Nephron (organoid): ENCODE measurements around the gene SAMD14.

Experiments
- H3K27ac Mint-ChIP-seq, 3 experiments: 2 replicates each; pipeline ENCODE4 v1.8.0; 2020; ENCODE audit warnings: mixed read lengths in 3 of 3, mild to moderate bottlenecking in 2 of 3, moderate library complexity in 1 of 3
- H3K27me3 Mint-ChIP-seq: 2 replicates; pipeline ENCODE4 v1.8.0; 2021; ENCODE audit warnings: low read depth, mild to moderate bottlenecking, moderate library complexity, mixed read lengths
- H3K36me3 Mint-ChIP-seq: 2 replicates; pipeline ENCODE4 v1.8.0; 2020; ENCODE audit warnings: low read depth, mixed read lengths
- H3K4me1 Mint-ChIP-seq: 2 replicates; pipeline ENCODE4 v1.8.0; 2020; ENCODE audit warnings: mixed read lengths
- H3K4me3 Mint-ChIP-seq, 3 experiments: 2 replicates each; pipeline ENCODE4 v1.8.0; 2020; ENCODE audit warnings: mild to moderate bottlenecking in 3 of 3, mixed read lengths in 3 of 3, moderate library complexity in 2 of 3
- H3K9me3 Mint-ChIP-seq: 2 replicates; pipeline ENCODE4 v1.8.0; 2020; ENCODE audit warnings: mixed read lengths
- TF ChIP-seq, protein P1 (sequence below), 3 experiments: fragments of 200-600 bp; sonication (generic); IDR thresholded peaks; one replicate each; pipeline ENCODE4 v1.5.0; 2021; ENCODE audit warnings: antibody characterized with exemption in 3 of 3; ENCODE audit not compliant: unreplicated experiment in 3 of 3

SAMD14 gene

DNA sequence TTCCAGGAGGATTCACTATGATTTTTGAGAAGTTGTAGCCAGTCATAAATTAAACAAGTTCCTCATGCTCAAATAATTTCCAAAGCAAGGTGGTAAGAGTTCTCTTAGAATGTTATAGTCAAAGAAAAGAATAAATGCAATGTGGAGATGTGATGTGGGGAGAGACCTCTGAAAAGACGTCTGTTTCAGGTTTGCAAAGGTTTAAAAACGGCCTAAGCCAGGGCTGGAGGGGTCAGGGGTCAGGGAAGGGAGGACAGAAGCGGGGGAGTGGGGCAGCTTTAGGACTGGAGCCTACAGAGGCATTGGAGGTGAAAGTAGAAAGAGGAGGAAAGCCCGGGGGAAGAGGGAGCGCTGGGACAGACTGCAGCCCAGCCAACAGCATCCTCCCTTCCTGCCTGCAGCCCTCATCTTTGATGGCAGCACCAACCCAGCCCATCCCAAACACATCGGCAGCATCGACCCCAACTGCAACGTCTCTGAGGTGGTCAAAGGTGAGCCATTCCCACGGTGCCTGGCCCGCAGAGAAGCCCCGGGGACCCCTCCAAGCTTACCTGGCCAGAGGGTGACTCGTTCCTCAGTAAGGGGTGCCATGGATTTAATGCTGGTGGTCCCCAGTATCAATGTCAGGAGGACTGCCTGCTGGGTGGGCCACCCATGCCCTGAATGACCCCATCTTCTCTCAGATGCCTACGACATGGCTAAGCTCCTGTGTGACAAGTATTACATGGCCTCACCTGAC is 23.4 kb downstream of the SAMD14 start:
- Mint-ChIP-seq H3K36me3 (peaks cover 32% of the 10 kb centered on the region), H3K9me3 (no peaks in the 10 kb centered on the region), H3K4me3 (no peak overlapping the region), H3K4me1 (peaks cover 20% of the 10 kb centered on the region), H3K27ac (peak overlapping the region in 1 of 3 experiments; percentile 1), H3K27me3 (no peaks in the 10 kb centered on the region)
- TF ChIP-seq, protein P1, sequence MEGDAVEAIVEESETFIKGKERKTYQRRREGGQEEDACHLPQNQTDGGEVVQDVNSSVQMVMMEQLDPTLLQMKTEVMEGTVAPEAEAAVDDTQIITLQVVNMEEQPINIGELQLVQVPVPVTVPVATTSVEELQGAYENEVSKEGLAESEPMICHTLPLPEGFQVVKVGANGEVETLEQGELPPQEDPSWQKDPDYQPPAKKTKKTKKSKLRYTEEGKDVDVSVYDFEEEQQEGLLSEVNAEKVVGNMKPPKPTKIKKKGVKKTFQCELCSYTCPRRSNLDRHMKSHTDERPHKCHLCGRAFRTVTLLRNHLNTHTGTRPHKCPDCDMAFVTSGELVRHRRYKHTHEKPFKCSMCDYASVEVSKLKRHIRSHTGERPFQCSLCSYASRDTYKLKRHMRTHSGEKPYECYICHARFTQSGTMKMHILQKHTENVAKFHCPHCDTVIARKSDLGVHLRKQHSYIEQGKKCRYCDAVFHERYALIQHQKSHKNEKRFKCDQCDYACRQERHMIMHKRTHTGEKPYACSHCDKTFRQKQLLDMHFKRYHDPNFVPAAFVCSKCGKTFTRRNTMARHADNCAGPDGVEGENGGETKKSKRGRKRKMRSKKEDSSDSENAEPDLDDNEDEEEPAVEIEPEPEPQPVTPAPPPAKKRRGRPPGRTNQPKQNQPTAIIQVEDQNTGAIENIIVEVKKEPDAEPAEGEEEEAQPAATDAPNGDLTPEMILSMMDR (IDR thresholded peaks at IDR 0.05; ENCODE audit: unreplicated experiment in 3 of 3), result no peak

DNA sequence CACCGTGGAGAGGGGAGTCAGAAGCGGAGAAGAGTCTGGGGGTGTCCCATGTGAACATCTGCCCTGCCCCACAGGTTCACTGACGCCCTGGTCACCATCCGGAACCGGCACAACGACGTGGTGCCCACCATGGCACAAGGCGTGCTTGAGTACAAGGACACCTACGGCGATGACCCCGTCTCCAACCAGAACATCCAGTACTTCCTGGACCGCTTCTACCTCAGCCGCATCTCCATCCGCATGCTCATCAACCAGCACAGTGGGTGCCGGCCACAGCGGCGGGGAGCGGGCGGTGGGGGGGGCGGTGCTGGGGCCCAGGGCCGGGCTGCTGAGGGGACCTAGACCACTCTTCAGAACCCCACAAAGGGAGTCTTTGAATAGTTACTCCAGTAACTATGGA is 24.1 kb downstream of the SAMD14 start:
- H3K36me3 Mint-ChIP-seq, result peaks cover 32% of the 10 kb centered on the region
- TF ChIP-seq, protein P1 (IDR thresholded peaks at IDR 0.05; ENCODE audit: unreplicated experiment in 3 of 3), result no peak
- no peaks in the 10 kb centered on the region for H3K27me3 Mint-ChIP-seq
- no peak overlapping the region for H3K27ac Mint-ChIP-seq
- peaks cover 28% of the 10 kb centered on the region for H3K4me1 Mint-ChIP-seq
- H3K9me3 Mint-ChIP-seq, result no peaks in the 10 kb centered on the region
- no peak overlapping the region for H3K4me3 Mint-ChIP-seq

DNA sequence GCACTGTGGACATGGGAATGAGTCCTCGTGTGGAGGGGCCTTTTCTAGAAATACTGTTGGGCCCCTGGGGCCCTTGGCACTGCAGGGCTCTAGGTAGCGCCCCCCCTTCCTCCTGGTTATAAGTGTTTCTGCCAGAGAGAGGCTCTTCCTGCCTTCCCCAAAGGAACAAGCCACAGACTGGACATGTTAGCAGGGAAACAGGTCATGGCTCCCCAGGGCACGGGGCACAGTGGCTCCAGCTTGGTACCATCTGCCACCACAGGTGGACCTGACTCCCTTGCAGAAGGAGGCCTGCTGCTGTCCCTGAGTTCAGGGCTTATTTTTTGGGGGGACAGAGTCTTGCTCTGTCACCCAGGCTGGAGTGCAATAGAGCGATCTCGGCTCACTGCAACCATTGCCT is 26.0 kb downstream of the SAMD14 start:
- H3K27me3 Mint-ChIP-seq, result no peaks in the 10 kb centered on the region
- no peak overlapping the region for H3K27ac Mint-ChIP-seq
- H3K36me3 Mint-ChIP-seq, result peaks cover 35% of the 10 kb centered on the region
- peaks cover 40% of the 10 kb centered on the region for H3K4me1 Mint-ChIP-seq
- H3K4me3 Mint-ChIP-seq, result no peak overlapping the region
- no peaks in the 10 kb centered on the region for H3K9me3 Mint-ChIP-seq
- TF ChIP-seq, protein P1 (IDR thresholded peaks at IDR 0.05; ENCODE audit: unreplicated experiment in 3 of 3), result no peak

DNA sequence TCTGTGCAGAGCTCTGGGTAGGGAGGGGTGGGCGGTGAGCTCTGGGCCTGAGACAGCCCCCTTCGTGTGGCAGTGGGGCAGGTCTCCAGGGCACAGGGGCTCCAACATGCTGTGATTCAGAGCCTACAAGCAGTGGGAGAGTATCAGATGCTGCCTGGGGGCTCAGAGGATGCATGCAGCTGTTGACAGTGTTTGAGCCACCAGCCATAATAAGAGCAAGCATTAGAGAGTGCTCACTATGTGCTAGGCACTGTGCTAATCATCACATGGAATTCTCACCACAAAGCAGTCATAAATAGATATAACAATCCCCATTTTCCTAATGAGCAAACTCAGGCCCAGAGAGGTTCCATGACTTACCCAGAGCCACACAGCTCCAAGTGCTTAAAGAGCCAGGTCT is 26.7 kb downstream of the SAMD14 start:
- TF ChIP-seq, protein P1 (IDR thresholded peaks at IDR 0.05; ENCODE audit: unreplicated experiment in 3 of 3), result no peak
- Mint-ChIP-seq H3K36me3 (peaks cover 35% of the 10 kb centered on the region), H3K4me3 (no peak overlapping the region), H3K4me1 (peaks cover 47% of the 10 kb centered on the region), H3K9me3 (no peaks in the 10 kb centered on the region), H3K27me3 (no peaks in the 10 kb centered on the region), H3K27ac (peak overlapping the region; percentile 11 to 94 (median 79))

DNA sequence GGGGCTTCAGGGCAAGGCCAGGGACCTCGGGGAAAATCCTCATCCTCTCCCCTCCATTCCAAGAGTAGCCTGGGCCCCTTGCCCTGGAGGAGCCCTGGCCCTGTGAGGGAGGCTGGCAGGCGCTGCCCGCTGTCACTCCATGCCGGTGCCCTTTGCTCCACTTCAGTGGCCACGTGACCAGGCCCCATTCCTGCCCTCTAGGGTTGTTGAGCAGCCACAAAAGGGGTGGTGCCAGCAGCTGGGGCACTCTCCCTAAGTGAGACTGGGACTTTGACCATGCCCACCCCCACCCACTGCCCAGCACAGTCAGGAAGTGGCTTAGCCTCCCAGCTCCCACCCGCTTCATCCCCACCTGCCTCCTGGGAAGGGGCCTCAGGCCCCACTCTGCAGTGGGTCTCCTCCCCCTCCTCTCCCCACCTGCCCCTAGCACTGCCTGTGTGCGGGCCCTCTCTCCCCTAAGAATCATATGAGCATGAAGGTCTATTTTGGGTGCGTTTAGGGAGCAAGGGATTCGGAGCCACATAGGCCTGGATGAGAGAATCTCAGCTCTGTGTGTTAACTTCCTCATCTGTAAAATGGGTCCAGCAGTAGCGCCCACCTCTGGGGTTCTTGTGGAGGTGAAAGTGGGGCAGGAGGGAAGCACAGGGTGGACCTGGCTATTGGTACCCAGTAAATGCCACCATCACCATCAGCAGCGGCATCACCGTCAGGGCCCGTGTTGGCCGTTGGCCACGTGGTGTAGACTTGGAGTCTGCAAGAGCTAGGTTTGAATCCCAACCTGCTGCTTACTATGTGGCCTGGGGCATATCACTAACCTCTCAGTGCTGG is 27.6 kb downstream of the SAMD14 start:
- Mint-ChIP-seq H3K9me3 (no peaks in the 10 kb centered on the region), H3K27me3 (peaks cover 2% of the 10 kb centered on the region), H3K27ac (peak overlapping the region; percentile 79 to 94 (median 90)), H3K4me3 (peak overlapping the region in 2 of 3 experiments; percentile 35 to 38), H3K4me1 (peaks cover 49% of the 10 kb centered on the region), H3K36me3 (peaks cover 33% of the 10 kb centered on the region)
- TF ChIP-seq, protein P1 (IDR thresholded peaks at IDR 0.05; ENCODE audit: unreplicated experiment in 3 of 3), result no peak
